HG03432 (cell line): ENCODE results near the gene DRAXIN.

Experiments used
- ATAC-seq: cut with Tn5 transposase; IDR thresholded peaks from one replicate; pipeline ENCODE4 v1.9.1; 2021; ENCODE audit warnings: mild to moderate bottlenecking, moderate library complexity; ENCODE audit not compliant: unreplicated experiment

Gene DRAXIN

GRCh38 chr1:11735854-11736745 lies 44.6 kb downstream of the DRAXIN start, which contains the start of gene AGTRAP:
AGTRAP (plus strand) TSS chr1:11736136; CDS start chr1:11736209, 73 bp downstream.
- peak; percentile 69 for ATAC-seq

DNA sequence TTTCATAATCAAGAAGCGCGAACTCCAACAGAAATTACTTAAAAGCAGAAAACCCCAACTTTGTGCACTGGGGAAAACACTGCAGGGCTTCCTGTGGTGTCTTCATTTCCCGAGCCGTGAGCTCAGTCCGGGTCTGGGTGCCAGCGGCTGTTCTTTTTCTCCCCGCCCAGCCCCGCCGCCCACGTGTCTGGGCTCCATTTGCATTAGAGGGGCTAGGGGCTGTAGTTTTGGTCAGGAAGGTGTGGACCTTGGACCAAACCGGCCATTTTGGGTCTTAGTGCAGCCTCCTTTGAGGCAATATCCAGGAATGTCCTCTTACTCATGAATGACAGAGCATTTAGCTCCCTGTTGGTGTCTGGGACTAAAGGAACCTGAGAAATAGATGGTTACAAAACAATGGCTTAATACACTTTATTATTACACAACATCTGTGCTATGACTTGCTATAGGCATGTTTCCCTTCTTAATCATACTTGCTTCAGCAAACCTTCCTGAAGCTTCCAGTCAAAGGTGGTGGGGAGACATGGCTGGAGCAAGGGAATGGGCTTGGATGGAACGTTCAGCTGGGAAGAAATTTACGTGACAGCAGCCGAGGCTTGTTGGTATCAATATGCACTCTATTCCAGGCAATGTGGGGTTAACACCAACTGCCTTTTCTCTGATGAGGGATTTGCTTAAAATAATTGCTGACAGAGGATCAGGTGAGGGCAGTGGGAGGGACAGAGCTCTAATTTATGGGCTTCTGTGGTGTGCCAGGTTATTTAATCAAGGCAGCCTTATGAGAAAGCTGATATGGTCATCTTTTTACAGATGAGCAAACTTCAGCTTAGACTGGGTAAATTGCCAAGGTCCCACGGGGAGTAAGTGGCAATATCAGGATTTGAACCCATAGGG lies 45.5 kb downstream of the DRAXIN start:
- ATAC-seq = peak; percentile 41

GRCh38 chr1:11738096-11738495 lies 46.6 kb downstream of the DRAXIN start:
- no peak for ATAC-seq

- no peak for ATAC-seq
These were observed 47.3 kb downstream of the DRAXIN start for GRCh38 chr1:11738783-11739182.

GRCh38 chr1:11740258-11741192 lies 49.0 kb downstream of the DRAXIN start:
- ATAC-seq = no peak

DNA sequence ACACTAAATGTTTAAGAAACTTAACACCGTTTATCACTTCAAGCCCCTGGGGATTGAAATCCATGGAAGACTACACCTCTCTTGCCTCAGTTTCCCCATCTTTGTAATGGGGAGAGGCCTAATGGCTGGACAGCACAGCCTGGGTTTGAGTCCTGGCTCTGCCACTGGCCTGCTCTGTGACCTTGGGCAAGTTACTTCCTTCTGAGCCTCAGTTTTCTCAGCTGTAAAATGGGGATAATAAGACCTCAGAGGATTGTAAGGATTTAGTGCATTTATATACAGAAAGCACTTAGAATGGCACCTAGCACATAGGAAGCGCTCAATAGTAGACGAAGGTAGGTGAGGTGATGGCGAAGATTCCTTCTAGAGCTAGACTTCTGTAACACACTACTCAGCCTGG lies 50.0 kb downstream of the DRAXIN start:
- no peak for ATAC-seq

DNA sequence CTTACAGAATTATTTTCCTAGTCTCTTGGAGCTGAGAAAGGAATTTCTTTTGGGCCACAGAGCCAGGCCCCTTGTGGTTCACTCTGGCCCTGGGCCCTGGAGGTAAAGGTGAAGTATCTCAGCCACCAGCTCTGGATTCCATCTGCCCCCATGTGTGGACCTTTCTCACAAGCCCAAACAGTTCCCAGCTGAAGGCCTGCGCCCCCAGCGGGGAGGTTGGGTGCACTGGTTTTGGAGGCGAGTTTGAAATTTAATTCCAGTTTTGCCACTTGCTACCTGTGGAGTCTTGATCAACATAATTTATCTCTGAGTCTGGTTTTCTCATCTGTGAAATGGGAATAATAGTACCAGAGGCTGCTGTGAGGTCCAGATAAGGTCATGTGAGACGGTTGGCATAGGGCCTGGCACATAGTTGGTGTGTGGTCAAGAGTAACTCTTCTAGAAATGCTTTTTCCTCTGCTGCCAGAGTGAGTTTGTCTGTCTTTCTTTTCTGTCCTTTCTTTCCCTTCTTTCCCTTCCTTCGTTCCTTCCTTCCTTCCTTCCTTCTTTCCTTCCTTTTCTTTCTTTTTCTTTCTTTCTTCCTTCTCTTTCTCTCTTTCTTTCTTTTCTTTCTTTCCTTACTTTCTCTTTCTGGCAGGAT lies 50.5 kb downstream of the DRAXIN start:
- no peak for ATAC-seq

GRCh38 chr1:11744287-11744686 lies 52.8 kb downstream of the DRAXIN start:
- no peak for ATAC-seq

- ATAC-seq = no peak
These were observed 54.6 kb downstream of the DRAXIN start for GRCh38 chr1:11746092-11746491.

GRCh38 chr1:11746795-11747487 lies 55.4 kb downstream of the DRAXIN start:
- no peak for ATAC-seq

DNA sequence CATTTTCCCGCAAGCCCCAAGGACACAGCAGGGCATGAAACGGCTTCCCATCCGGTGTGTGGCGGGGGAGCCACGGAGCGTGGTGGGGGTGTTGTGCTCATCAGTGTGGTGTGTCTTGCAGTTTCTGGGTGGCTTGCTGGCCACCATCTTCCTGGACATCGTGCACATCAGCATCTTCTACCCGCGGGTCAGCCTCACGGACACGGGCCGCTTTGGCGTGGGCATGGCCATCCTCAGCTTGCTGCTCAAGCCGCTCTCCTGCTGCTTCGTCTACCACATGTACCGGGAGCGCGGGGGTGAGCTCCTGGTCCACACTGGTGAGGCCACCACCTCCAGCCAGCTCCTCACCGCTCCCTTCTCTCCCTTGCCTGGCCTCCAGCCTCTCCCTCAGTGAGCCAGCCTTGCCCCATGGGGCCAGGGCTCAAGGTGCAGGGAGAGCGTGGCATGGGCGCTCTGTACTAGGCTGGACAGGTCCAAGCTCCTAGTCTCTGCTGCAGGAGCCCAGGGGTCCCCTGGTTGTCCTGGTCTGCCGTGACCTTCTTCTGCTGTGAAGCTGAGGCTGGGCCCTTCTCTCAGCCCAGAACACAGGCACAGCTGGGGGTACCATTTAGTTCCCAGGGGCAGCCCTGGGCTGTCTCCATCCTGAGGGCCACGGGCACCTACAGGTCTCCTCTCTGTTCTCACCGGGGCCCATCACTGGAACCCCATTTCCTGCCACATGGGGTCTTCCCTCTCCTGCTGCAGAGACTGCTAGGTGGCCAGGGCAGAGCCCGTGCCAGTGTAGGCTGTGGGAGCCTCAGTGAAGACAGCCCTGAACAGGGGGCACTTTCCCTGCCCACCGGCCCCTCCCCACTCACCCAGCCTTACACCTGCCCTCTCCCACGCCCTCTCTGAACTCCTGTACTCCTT lies 57.0 kb downstream of the DRAXIN start:
- ATAC-seq = no peak

GRCh38 chr1:11749203-11749689 lies 57.7 kb downstream of the DRAXIN start:
- ATAC-seq = no peak

DNA sequence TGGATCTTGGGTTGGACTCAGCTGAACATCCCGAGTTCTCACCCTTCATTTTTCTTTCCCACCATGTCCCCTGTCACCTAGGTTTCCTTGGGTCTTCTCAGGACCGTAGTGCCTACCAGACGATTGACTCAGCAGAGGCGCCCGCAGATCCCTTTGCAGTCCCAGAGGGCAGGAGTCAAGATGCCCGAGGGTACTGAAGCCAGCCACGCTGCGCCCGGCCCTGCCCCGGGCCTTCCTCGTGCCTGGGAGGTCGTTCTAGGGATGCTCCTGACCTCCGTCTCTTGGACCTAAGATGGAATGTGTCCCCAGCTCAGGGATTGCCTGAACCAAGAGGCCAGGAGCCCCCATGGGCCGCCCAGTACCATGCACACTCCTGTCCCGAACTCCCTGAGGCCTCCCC lies 58.5 kb downstream of the DRAXIN start:
- ATAC-seq = no peak

DNA sequence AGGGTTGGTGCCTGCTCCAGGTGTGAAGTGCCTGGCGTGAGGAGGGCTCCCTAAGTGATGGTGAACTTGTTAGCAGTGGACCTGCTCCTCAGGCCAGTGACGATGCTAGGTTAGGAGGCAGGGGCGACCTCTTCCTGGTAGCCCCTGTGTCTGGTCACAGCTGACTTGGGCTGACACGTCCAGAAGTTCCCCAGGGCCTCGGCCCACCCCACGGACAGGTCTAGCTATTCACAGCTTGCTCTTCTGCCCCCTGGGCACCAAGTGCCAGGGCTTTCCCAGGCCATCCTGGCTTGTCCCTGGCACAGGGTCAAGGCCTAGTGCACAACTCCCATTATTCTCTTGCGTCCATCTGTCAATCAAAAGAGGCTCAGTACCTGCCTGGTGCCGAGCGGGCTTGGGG lies 59.6 kb downstream of the DRAXIN start:
- ATAC-seq = no peak

DNA sequence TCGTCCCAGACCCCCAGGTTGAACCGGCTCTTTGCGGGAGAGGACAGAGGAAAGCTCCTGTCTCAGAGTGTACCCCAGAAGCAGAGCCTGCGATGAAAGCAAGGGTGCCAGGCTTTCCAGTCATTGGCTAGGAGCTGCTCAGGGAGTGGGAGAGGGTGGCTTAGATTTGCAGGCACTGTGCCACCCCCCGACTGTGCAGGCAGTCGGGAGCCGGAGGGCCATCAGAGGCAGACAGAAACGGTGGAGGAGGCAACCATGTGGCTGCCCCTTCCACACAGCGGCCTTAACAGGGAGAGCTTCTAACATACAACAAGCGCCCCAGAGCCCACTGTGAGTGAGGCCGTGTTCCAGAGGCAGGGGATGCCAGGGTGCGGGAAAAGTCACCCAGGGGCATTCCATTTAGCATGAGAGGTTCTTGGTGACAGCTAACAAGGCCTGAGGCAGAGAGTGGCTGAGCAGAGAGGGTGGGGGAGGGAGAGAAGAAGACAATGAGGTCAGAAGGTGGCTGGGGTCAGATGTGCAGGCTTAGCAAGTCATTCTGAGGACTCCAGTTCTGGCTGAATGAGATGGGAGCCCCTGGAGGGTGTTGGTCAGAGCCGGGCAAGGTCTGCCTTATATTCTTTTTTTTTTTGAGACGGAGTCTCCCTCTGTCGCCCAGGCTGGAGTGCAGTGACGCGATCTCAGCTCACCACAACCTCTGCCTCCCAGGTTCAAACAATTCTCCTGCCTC lies 61.0 kb downstream of the DRAXIN start:
- ATAC-seq = no peak

DNA sequence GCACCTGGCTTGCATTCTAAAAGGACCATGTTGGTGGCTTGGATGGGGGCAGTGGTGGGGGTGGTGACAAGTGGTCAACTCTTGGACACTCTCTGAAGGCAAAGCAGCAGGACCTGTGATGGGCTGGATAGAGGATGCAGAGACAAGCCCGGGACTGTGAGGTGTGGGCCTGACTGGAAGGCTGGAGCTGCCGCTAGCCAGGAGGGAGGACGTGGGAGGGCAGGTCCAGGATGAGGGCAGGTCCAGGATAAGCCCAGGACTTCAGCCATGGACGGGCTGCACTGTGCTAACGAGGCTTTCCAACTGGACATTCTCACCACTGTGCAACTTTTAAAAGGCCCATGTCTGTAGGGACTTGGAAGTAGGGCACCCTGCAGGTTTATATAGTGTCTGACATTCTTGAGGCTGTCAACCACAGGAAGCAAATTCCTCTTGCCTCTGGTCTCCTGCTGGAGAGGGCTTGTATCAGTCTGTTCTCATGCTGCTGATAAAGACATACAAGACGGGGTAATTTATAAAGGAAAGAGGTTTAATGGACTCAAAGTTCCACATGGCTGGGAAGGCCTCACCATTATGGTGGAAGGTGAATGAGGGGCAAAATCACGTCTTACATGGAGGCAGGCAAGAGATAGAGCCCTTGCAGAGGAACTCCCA lies 62.2 kb downstream of the DRAXIN start:
- ATAC-seq = no peak

GRCh38 chr1:11757047-11757446 lies 65.5 kb downstream of the DRAXIN start:
- ATAC-seq = no peak
